H9 (cell line): ENCODE measurements around the gene DOCK10. TPM values are rescaled to one million over a fixed set of nuclear protein-coding genes. Genes with fewer than 3 reads are reported as not detected.

ENCODE experiments used
- DNase-seq: peaks from one replicate; pipeline ENCODE4 v3.0.0-alpha.2; 2017
- H2AFZ ChIP-seq: one replicate; pipeline ENCODE4 v1.6.1; 2013; ENCODE audit warnings: mild to moderate bottlenecking, low read length, control low read depth, moderate library complexity
- H2AK5ac ChIP-seq: 2 replicates; pipeline ENCODE4 v1.6.1; 2013; ENCODE audit warnings: low read length, control low read depth, mixed read lengths; ENCODE audit not compliant: insufficient read length
- H2BK120ac ChIP-seq: one replicate; pipeline ENCODE4 v1.6.1; 2013; ENCODE audit warnings: low read depth, mild to moderate bottlenecking, low read length, control low read depth, inconsistent platforms; ENCODE audit not compliant: poor library complexity, severe bottlenecking
- H2BK12ac ChIP-seq: 2 replicates; pipeline ENCODE4 v1.6.1; 2013; ENCODE audit warnings: low read length, control low read depth, mixed read lengths, low read depth; ENCODE audit not compliant: insufficient read length
- H2BK15ac ChIP-seq: 2 replicates; pipeline ENCODE4 v1.6.1; 2013; ENCODE audit warnings: low read depth, low read length, control low read depth
- H2BK20ac ChIP-seq: one replicate; pipeline ENCODE4 v1.6.1; 2013; ENCODE audit warnings: low read depth, mild to moderate bottlenecking, low read length, control low read depth, inconsistent platforms; ENCODE audit not compliant: poor library complexity, severe bottlenecking
- H2BK5ac ChIP-seq: 2 replicates; pipeline ENCODE4 v1.6.1; 2013; ENCODE audit warnings: low read length, control low read depth, mixed read lengths; ENCODE audit not compliant: insufficient read length
- H3K14ac ChIP-seq: 2 replicates; pipeline ENCODE4 v1.6.1; 2013; ENCODE audit warnings: low read length, control low read depth; ENCODE audit not compliant: insufficient read depth
- H3K18ac ChIP-seq: 2 replicates; pipeline ENCODE4 v1.6.1; 2013; ENCODE audit warnings: low read depth, mild to moderate bottlenecking, mixed read lengths, low read length, control low read depth; ENCODE audit not compliant: insufficient read length
- H3K23ac ChIP-seq: 2 replicates; pipeline ENCODE4 v1.6.1; 2013; ENCODE audit warnings: low read length, control low read depth, mixed read lengths, low read depth; ENCODE audit not compliant: insufficient read length
- H3K23me2 ChIP-seq: 2 replicates; pipeline ENCODE4 v1.6.1; 2013; ENCODE audit warnings: low read depth, mild to moderate bottlenecking, mixed read lengths, low read length, control low read depth; ENCODE audit not compliant: insufficient read length, poor library complexity, severe bottlenecking
- H3K27ac ChIP-seq: 2 replicates; pipeline ENCODE4 v1.5.1; 2013; ENCODE audit warnings: low read length, control low read depth, mixed read lengths, low read depth; ENCODE audit not compliant: insufficient read length
- H3K27me3 ChIP-seq: 2 replicates; pipeline ENCODE4 v1.6.1; 2013; ENCODE audit warnings: low read length, control low read depth, inconsistent platforms; ENCODE audit not compliant: insufficient read depth
- H3K4ac ChIP-seq: 2 replicates; pipeline ENCODE4 v1.6.1; 2013; ENCODE audit warnings: low read depth, mild to moderate bottlenecking, control low read depth, inconsistent platforms, low read length, moderate library complexity
- H3K4me1 ChIP-seq: 2 replicates; pipeline ENCODE4 v1.6.1; 2013; ENCODE audit warnings: low read length, control low read depth, inconsistent platforms; ENCODE audit not compliant: insufficient read depth
- H3K4me2 ChIP-seq: 2 replicates; pipeline ENCODE4 v1.6.1; 2013; ENCODE audit warnings: low read length, control low read depth, mixed read lengths; ENCODE audit not compliant: insufficient read length, insufficient read depth
- H3K56ac ChIP-seq: 2 replicates; pipeline ENCODE4 v1.6.1; 2013; ENCODE audit warnings: low read depth, mild to moderate bottlenecking, mixed read lengths, low read length, control low read depth; ENCODE audit not compliant: insufficient read length
- H3K79me1 ChIP-seq: 2 replicates; pipeline ENCODE4 v1.6.1; 2013; ENCODE audit warnings: low read depth, mild to moderate bottlenecking, moderate library complexity, low read length, control low read depth, inconsistent platforms; ENCODE audit not compliant: insufficient read depth, poor library complexity, severe bottlenecking
- H3K79me2 ChIP-seq: 2 replicates; pipeline ENCODE4 v1.6.1; 2013; ENCODE audit warnings: low read length, control low read depth, inconsistent platforms; ENCODE audit not compliant: insufficient read depth
- H3K9ac ChIP-seq: 2 replicates; pipeline ENCODE4 v1.6.1; 2013; ENCODE audit warnings: low read length, control low read depth, mixed read lengths; ENCODE audit not compliant: insufficient read length; ENCODE audit errors: extremely low read depth
- H3K9me3 ChIP-seq: one replicate; pipeline ENCODE4 v1.6.1; 2013; ENCODE audit warnings: low read depth, low read length, inconsistent platforms; ENCODE audit not compliant: control insufficient read depth
- H3T11ph ChIP-seq: one replicate; pipeline ENCODE4 v1.6.1; 2013; ENCODE audit warnings: mild to moderate bottlenecking, low read length, control low read depth, inconsistent platforms
- H4K20me1 ChIP-seq: one replicate; pipeline ENCODE4 v1.6.1; 2013; ENCODE audit not compliant: control insufficient read depth, insufficient read length, insufficient read depth
- H4K5ac ChIP-seq: 2 replicates; pipeline ENCODE4 v1.6.1; 2013; ENCODE audit warnings: low read depth, mild to moderate bottlenecking, mixed read lengths, low read length, control low read depth; ENCODE audit not compliant: insufficient read length
- H4K8ac ChIP-seq: replicated peaks from 2 replicates; pipeline ENCODE4 v1.6.1; 2013; ENCODE audit warnings: low read length, control low read depth, mixed read lengths, low read depth; ENCODE audit not compliant: insufficient read length
- H4K91ac ChIP-seq: 2 replicates; pipeline ENCODE4 v1.6.1; 2013; ENCODE audit warnings: low read depth, mild to moderate bottlenecking, moderate library complexity, mixed read lengths, low read length, control low read depth; ENCODE audit not compliant: insufficient read length
- H3K27ac Mint-ChIP-seq, 3 experiments: 2 replicates in 2 of 3; 3 replicates in 1 of 3; pipeline ENCODE4 v1.8.0; 2020 to 2021; ENCODE audit warnings: mixed read lengths in 3 of 3, mild to moderate bottlenecking in 1 of 3, moderate library complexity in 1 of 3
- H3K27me3 Mint-ChIP-seq: 2 replicates; pipeline ENCODE4 v1.8.0; 2021; ENCODE audit warnings: low read depth, mild to moderate bottlenecking, moderate library complexity, mixed read lengths
- H3K36me3 Mint-ChIP-seq, 3 experiments: 2 replicates in 2 of 3; 3 replicates in 1 of 3; pipeline ENCODE4 v1.8.0; 2020 to 2021; ENCODE audit warnings: low read depth in 3 of 3, mixed read lengths in 3 of 3; ENCODE audit not compliant: insufficient read depth in 1 of 3
- H3K4me1 Mint-ChIP-seq, 2 experiments: 2 replicates each; pipeline ENCODE4 v1.8.0; 2020; ENCODE audit warnings: mixed read lengths in 2 of 2
- H3K4me3 Mint-ChIP-seq, 2 experiments: 2 replicates in 1 of 2; 3 replicates in 1 of 2; pipeline ENCODE4 v1.8.0; 2020 to 2021; ENCODE audit warnings: mild to moderate bottlenecking in 2 of 2, mixed read lengths in 2 of 2, moderate library complexity in 1 of 2
- H3K9me3 Mint-ChIP-seq, 2 experiments: 2 replicates in 1 of 2; 3 replicates in 1 of 2; pipeline ENCODE4 v1.8.0; 2020; ENCODE audit warnings: mild to moderate bottlenecking in 2 of 2, mixed read lengths in 2 of 2, moderate library complexity in 1 of 2
- WGBS: extraction: QIAGEN DNeasy Blood & Tissue Kit; methylation state at CpG from one replicate; pipeline ENCODE4 v1.1.7; 2013; ENCODE audit warnings: missing lambda C conversion rate, low lambda C conversion rate, mixed read lengths; ENCODE audit not compliant: insufficient read length; ENCODE audit errors: extremely low coverage; 5-methylcytosine and 5-hydroxymethylcytosine counted together
- total RNA-seq: library from RNA; stranded (reverse); gene quantifications from 2 replicates; pipeline ENCODE4 v1.2.1, GENCODE V29; 2021
- TF ChIP-seq, protein P1 (sequence below): fragments of 200-600 bp; sonication (generic); conservative IDR thresholded peaks from 3 replicates; pipeline ENCODE4 v1.8.0; 2021; ENCODE audit warnings: antibody characterized with exemption, mild to moderate bottlenecking

Gene DOCK10
- total RNA-seq, 1 experiment from 2014 or later, result 0.79 TPM

DNA sequence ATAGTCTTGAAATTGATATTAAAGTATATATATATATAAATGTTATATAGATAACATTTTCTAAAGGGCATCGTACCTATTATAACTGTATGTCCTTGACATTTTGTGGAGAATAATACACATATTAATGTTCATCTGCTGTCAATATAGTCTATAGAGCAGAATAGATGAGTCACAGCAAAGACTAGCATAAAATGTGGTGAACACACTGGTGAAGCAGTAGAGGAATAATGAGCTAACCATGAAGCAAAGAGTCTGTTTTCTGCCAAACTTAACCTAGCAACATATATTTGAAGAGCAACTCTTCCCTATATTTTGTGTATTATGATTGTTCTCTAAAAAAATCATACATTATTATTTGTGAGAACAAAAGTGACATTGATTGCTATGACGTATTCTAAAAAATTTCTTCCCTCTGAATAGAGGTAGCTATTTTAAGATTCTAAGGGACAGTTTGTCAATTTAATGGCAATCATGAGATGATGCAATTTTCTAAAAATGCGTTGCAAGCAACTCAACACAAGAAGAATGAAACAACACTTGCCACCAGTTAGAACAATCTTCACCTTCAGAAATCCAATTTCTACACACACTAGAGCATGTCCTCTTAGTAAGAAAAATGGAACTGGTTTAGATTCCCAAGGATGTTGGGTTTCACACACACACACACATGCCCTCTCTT is 22.0 kb downstream of the DOCK10 start:
- H3K4me1 ChIP-seq, result no peaks in the 10 kb centered on the region; the same call in 1 of the 2 replicates
- no peak overlapping the region for H2AFZ ChIP-seq
- H3T11ph ChIP-seq, result no peak overlapping the region
- no peak overlapping the region for H4K5ac ChIP-seq
- Mint-ChIP-seq H3K27ac (no peak overlapping the region), H3K36me3 (no peaks in the 10 kb centered on the region), H3K4me3 (no peak overlapping the region), H3K27me3 (no peaks in the 10 kb centered on the region), H3K9me3 (no peaks in the 10 kb centered on the region), H3K4me1 (peaks cover 8 to 9% of the 10 kb centered on the region in 2 experiments)
- TF ChIP-seq, protein P1, sequence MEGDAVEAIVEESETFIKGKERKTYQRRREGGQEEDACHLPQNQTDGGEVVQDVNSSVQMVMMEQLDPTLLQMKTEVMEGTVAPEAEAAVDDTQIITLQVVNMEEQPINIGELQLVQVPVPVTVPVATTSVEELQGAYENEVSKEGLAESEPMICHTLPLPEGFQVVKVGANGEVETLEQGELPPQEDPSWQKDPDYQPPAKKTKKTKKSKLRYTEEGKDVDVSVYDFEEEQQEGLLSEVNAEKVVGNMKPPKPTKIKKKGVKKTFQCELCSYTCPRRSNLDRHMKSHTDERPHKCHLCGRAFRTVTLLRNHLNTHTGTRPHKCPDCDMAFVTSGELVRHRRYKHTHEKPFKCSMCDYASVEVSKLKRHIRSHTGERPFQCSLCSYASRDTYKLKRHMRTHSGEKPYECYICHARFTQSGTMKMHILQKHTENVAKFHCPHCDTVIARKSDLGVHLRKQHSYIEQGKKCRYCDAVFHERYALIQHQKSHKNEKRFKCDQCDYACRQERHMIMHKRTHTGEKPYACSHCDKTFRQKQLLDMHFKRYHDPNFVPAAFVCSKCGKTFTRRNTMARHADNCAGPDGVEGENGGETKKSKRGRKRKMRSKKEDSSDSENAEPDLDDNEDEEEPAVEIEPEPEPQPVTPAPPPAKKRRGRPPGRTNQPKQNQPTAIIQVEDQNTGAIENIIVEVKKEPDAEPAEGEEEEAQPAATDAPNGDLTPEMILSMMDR, result no peak
- no peak overlapping the region for H3K23ac ChIP-seq
- no peak overlapping the region for H2BK120ac ChIP-seq
- H2BK15ac ChIP-seq, result no peak overlapping the region
- H2BK12ac ChIP-seq, result no peak overlapping the region
- H3K23me2 ChIP-seq, result no peaks in the 10 kb centered on the region
- H3K27ac ChIP-seq, result no peak overlapping the region
- H3K9ac ChIP-seq, result no peak overlapping the region
- H3K18ac ChIP-seq, result no peak overlapping the region
- H2BK5ac ChIP-seq, result no peak overlapping the region
- no peak overlapping the region for H2BK20ac ChIP-seq
- no peaks in the 10 kb centered on the region for H3K79me2 ChIP-seq
- H3K27me3 ChIP-seq, result no peaks in the 10 kb centered on the region
- no peak overlapping the region for H3K14ac ChIP-seq
- no peak overlapping the region for H3K4me2 ChIP-seq
- H3K56ac ChIP-seq, result no peak overlapping the region
- no peak overlapping the region for H3K4ac ChIP-seq
- no peak overlapping the region for H4K8ac ChIP-seq
- H3K9me3 ChIP-seq, result no peaks in the 10 kb centered on the region
- DNase-seq, result no peak
- H4K20me1 ChIP-seq, result no peaks in the 10 kb centered on the region
- H2AK5ac ChIP-seq, result no peak overlapping the region
- no peak overlapping the region for H4K91ac ChIP-seq
- no peaks in the 10 kb centered on the region for H3K79me1 ChIP-seq
- WGBS, result no CpG with 5 or more reads among the region's 3 CpGs
